HG03045 (cell line): ENCODE results near the gene ST3GAL5.
A peak's percentile ranks its signal among the peaks of the same experiment; 100 is the strongest.

Experiments used
- ATAC-seq: cut with Tn5 transposase; IDR thresholded peaks from one replicate; pipeline ENCODE4 v1.9.1; 2021; ENCODE audit warnings: mild to moderate bottlenecking, moderate library complexity; ENCODE audit not compliant: unreplicated experiment

Gene ST3GAL5

DNA sequence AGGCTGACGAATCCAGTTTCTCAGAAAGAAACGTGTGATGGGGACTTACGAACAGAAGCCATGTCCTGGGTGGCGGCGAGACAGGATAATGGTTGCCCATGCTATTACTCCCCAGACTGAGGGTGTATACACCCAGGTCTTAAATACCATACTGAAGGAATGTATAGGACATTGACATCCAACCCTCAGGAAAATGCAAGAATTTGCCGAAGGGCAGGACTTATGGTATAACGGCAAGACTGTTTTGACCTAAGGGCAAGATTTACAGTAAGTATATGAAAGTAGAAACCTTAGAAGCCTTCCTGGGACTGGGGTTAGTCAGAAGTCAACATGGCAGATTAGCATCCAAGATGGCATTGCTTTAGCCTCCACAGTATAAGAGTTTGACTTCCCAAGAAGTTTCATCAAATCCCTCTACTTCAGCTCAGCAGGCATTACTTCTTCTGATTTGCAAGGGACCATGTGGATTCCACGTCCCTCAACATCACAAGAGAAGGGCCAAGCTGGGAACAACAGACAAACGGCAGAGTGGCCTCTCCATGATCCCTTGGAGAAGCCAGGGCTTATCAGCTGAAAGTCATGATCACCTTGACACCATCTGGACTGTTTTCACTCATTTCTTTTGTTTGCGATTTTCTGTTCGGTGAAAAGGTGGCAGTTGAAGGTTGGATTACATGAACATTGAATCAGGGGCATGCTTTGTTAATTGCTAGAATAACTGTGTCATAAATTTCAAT is 21.1 kb downstream of the ST3GAL5 start:
- no peak for ATAC-seq

DNA sequence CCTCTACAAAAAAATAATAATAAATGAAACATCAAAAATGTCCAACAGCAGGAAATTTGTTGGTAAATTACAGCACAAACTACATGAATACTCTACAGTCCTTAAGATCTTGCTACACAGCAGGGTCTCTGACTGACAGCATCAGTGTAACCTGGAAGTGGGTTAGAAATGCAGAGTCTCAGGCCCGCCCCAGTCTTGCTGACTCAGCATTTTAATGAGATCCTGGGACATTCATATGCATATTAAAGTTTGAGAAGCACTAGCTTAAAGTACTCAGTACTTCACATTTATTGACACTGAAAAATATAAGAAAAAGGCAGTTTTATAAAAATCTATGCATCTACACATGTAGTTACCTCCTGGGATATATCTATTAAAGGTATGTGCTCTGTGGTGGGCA is 21.7 kb downstream of the ST3GAL5 start:
- ATAC-seq, result no peak

DNA sequence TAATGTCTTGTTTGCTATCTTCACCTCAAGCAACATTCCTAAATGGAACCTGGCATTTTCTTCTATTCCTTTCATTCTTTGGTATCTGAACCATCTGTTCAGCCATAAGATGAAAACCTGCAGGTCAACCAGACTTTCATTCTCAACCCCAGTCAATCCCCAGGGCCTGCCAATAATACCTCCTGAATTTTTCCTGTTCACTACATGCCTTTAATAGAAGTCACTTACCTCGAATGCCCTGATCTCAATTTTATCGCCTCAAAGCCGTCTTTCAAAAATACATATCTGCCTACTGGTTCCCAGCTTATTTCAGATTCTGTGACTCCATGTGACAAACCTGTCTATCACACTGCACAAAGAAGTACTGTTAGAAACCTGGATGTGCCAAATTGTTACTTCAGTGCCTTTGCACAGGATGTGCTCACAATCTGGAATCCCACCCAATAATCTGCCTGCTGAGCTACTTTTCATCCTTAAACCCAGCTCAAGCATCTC is 22.6 kb downstream of the ST3GAL5 start:
- no peak for ATAC-seq

GRCh38 chr2:85865539-85866164 is 23.1 kb downstream of the ST3GAL5 start:
- peak; percentile 79 for ATAC-seq

- ATAC-seq, result no peak
These were observed 24.1 kb downstream of the ST3GAL5 start for GRCh38 chr2:85864654-85865053.

- ATAC-seq, result no peak
These were observed 26.4 kb downstream of the ST3GAL5 start for GRCh38 chr2:85862426-85862825.

- no peak for ATAC-seq
These were observed 27.1 kb downstream of the ST3GAL5 start for GRCh38 chr2:85861650-85862049.

DNA sequence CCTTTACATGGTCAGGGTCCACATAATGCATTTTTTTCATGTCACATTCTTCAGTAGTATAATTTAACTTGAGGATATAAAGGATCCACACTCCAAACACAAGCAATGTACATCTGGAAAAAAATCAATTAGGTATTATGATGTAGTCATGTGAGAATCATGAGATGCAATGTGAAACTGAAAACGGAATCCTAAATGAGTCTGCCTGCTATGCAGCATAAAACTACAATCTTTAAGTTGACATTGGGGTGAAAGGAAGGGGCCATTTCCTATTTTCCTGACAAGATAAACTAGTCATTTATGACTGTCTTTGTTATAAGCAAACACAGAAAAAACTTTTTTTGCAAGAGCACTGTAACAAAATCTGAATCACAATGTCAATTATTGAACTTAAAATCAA is 27.6 kb downstream of the ST3GAL5 start:
- ATAC-seq, result no peak

DNA sequence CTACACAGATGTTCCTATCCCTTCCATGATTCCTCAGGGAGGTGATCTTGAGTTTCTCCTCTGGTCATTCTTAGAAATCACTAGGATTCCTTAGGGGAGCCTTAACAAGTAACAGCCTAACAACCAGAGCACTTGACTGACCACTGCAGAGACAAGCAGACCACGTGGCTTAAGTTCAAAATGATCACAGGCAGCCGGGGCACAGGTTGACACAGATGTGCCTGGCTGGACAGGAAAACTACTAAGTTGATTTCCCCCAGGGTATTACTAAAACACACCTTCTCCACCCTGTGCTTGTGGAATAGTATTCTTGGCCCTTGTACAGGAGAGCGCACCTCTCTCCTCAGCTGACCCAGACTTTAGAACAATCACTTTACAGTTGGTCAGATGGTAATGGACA is 29.9 kb downstream of the ST3GAL5 start:
- no peak for ATAC-seq

GRCh38 chr2:85854897-85855296 is 33.9 kb downstream of the ST3GAL5 start:
- no peak for ATAC-seq

- peak; percentile 10 for ATAC-seq
These were observed 34.7 kb downstream of the ST3GAL5 start for GRCh38 chr2:85854166-85854509.

GRCh38 chr2:85853499-85854165 is 35.2 kb downstream of the ST3GAL5 start:
- peak; percentile 36 for ATAC-seq

DNA sequence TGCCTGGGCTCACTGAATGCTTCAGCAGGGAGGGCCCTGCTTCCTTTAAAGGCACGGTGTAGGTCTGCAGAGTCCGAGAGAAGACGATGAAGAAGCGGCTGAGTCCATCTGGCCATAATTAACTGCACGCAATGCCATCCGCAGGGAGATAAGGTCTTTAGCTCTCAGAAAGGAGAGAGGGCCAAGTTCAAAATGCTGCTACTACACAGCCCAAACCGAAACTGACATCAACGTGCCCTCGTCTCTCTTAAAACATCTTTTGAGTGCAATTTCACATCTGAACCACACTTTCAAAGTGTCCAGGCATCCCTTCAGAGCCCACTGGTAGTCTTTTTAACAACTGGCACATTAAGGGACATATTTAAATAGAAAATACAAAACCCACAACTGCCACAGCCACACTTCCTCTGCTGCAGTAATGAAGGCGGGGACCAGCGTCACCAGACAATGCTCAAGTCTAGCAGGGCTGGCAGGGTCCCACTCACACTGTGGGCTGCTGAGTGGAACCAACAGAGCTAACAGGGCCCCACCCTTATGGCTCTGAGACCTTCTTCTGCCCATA is 35.8 kb downstream of the ST3GAL5 start:
- peak; percentile 66 for ATAC-seq

DNA sequence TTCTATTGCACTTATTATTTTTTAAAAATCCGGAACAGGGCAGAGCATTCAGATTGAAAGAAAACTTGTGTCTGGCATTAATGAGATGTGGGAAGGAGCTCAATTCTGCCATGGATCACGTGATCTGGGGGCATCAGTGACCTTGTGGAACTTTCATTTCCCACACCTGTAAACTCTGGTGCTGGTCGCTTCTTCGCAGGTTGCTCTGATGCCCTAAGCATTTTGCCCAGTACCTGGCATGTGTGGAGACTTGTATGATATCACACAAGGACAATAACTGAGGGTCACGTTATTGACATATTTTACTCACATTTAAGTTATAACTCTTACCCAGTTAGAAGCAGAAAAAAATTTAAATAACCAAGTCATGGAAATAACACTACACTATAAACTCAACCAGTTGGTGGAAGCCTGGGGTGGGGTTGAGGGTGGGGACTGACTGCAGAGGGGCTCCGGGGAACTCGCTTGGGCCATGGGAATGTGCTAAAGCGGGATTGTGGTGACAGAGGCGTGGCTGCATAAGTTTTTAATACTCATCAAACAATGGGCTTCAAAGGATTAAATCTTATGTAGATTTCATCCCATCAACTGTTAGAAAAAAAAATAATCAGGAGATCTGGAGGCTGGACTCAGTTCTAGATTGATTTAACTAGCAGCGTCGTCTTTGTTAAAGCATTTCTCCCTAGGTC is 36.5 kb downstream of the ST3GAL5 start:
- ATAC-seq, result no peak

DNA sequence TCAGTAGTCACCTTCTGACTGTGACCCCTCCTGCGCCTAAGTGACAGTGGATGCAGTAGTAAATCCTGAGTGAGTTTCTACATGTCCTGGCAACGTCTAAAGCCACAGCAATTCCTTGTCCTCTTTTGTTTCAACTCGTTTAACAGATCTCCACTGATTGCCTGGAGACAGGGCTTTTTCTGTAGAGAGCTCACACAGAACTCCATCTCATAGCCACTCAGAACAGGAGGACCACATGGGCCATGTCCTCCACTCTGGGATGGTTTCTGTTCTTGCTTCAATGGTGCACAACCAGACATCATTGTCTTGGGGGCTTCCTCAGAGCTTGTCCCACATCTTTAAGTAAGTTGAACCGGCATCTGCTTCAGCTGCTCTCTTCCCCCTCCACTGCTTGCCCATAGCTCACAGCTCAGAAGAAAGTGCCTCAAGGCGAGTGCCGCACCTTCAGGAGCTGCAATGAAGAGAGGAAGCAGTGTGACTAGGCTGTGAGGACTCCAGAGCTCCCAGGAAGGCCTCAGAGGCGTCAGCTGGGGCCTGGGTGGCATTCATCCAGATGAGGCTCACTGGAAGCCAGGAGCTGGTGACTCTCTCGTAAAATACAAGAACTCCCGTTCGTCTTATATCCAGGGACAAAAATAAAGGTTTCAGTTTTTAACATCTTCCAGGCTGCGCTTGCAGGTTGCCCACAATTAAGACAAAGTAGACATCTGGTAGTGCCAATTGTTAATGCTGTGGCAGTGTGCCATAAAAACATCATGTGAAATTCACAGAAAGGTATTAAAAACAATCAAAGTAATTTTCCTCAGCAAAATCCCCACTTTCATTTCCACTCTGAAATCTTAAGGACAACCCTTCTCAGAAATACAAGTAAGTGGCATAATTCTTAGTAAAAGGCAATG is 37.3 kb downstream of the ST3GAL5 start:
- ATAC-seq, result no peak

GRCh38 chr2:85850451-85850850 is 38.3 kb downstream of the ST3GAL5 start:
- no peak for ATAC-seq

GRCh38 chr2:85847051-85847588 is 41.7 kb downstream of the ST3GAL5 start:
- no peak for ATAC-seq

DNA sequence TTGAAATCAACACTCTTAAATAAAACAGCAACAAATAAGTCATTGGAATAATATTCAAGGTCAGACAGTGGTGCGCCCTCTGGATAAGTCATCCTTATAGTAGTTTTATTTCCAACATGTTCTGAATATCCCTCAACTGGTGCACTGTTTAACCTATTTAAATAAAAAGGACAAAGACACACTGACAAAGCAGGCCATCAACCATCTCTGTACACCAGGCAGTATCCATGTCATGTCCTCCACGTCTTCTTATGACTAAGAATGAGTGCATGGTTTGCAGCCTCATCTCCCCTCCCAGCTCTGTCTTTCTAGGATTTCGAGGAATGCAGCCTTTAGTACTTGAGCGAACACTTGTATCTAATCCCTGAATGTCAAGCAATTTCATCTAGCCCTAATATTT is 42.4 kb downstream of the ST3GAL5 start:
- no peak for ATAC-seq

- no peak for ATAC-seq
These were observed 44.3 kb downstream of the ST3GAL5 start for GRCh38 chr2:85844486-85844885.

DNA sequence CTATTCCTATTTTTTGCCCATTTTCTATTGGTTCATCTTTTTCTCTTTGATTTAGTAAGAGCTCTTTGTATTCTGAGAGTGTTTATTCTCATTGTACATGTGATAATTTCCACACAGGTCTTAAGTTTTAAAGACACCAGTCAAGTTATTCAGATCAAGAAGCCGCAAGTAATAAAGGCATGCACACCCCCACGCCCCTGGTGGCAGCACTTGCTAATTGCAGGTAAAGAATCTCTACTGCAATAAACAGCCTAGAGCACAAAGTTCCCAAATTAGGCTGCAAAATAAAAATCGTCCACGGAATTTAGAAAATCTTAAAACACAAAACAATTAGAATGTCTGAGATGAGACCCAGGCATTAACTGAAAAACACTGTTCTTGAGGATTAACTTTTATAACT is 45.2 kb downstream of the ST3GAL5 start:
- no peak for ATAC-seq
